IPS-18a (cell line): ENCODE measurements around the gene KIAA0753.

Source experiments
- H3K27ac ChIP-seq: one replicate; pipeline ENCODE4 v1.5.1; 2013; ENCODE audit warnings: low read length
- H3K27me3 ChIP-seq: one replicate; pipeline ENCODE4 v1.6.1; 2013; ENCODE audit warnings: mild to moderate bottlenecking, low read length; ENCODE audit not compliant: control insufficient read depth, insufficient read depth
- H3K36me3 ChIP-seq: one replicate; pipeline ENCODE4 v1.6.1; 2013; ENCODE audit warnings: low read depth, low read length; ENCODE audit not compliant: control insufficient read depth
- H3K4me1 ChIP-seq: one replicate; pipeline ENCODE4 v1.6.1; 2013; ENCODE audit warnings: low read depth, low read length; ENCODE audit not compliant: control insufficient read depth
- H3K4me3 ChIP-seq: one replicate; pipeline ENCODE4 v1.5.1; 2013; ENCODE audit warnings: low read length
- H3K9ac ChIP-seq: one replicate; pipeline ENCODE4 v1.6.1; 2013; ENCODE audit warnings: mild to moderate bottlenecking, low read length, moderate library complexity
- H3K9me3 ChIP-seq: one replicate; pipeline ENCODE4 v1.6.1; 2013; ENCODE audit warnings: low read depth, low read length; ENCODE audit not compliant: control insufficient read depth

Gene KIAA0753

DNA sequence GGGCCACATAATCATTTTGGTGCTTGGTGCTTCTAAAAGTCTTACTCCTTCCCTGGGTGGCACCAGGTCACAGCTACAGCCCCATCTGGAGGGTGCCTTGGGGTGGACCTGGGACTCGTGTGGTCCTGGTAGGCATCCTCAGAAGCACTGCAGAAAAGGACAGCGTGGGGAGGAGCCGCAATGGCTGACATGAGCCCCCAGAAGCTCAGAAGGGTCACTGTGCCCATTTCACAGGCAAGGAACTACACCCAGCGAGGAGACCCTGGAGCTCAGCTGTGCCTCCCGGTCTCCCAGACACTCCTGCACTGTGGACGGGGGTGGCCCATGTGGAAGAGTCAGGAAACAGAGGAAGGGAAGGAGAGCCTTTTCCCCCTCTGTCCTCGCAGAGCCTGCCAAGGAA lies 37.4 kb upstream of the KIAA0753 start:
- Histone ChIP-seq H3K27me3 (no peaks in the 10 kb centered on the region), H3K9me3 (no peaks in the 10 kb centered on the region), H3K4me3 (no peak overlapping the region), H3K27ac (no peak overlapping the region), H3K36me3 (no peaks in the 10 kb centered on the region), H3K9ac (no peak overlapping the region), H3K4me1 (no peaks in the 10 kb centered on the region)

DNA sequence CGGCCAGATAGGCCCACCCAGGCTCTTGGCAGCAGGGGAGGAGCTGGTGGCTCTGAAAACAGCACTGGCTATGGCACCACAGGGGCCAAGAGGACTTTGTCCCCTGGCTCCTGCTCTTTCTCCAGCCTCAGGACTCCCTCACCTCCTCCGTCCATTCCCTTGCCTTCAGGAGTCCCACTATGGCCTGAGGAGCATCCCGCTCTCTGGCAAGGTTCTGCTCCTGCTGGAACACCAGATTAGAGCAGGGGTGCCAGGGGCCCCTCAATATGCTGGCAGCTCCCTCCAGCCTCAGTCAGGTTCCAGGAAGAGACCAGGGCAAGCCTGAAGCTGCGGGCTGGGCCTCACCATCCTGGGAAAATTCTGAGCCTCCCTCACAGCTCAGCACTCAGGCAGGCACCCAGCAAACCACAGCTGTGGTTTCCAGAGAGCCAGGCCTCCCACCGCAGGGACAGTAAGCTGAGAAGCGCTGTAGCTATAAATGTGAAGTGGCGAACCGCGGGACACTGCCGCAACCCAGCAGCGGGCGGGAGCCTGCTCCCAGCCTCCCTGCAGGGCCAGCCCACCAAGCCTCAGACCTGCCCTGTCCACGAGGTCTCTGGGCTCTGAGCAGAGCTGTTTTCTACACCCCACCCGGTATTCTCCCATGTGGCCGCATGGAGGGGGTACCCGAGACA lies 36.8 kb upstream of the KIAA0753 start:
- no peak overlapping the region for H3K4me3 ChIP-seq
- no peaks in the 10 kb centered on the region for H3K4me1 ChIP-seq
- H3K27ac ChIP-seq, result no peak overlapping the region
- no peaks in the 10 kb centered on the region for H3K9me3 ChIP-seq
- H3K36me3 ChIP-seq, result no peaks in the 10 kb centered on the region
- no peak overlapping the region for H3K9ac ChIP-seq
- no peaks in the 10 kb centered on the region for H3K27me3 ChIP-seq

DNA sequence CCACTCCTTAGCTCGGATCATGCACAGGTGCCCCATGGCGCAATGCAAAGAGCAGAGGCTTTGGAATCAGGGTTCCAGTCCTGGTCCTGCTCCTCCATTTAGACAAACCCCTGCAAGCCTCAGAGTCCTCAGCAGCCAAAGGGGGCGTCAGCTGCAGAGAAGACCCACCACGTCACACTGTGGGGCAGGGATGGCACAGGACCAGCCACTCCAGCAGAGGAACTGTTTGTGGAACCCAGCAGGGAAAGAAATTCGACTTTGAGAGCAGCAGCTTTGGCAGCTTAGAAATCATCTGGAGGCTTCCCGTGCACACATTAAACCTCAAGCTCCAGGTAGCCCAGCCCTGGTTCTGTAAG lies 36.3 kb upstream of the KIAA0753 start:
- H3K27ac ChIP-seq, result no peak overlapping the region
- no peaks in the 10 kb centered on the region for H3K27me3 ChIP-seq
- H3K4me1 ChIP-seq, result no peaks in the 10 kb centered on the region
- H3K9ac ChIP-seq, result no peak overlapping the region
- H3K4me3 ChIP-seq, result no peak overlapping the region
- H3K9me3 ChIP-seq, result no peaks in the 10 kb centered on the region
- H3K36me3 ChIP-seq, result no peaks in the 10 kb centered on the region

DNA sequence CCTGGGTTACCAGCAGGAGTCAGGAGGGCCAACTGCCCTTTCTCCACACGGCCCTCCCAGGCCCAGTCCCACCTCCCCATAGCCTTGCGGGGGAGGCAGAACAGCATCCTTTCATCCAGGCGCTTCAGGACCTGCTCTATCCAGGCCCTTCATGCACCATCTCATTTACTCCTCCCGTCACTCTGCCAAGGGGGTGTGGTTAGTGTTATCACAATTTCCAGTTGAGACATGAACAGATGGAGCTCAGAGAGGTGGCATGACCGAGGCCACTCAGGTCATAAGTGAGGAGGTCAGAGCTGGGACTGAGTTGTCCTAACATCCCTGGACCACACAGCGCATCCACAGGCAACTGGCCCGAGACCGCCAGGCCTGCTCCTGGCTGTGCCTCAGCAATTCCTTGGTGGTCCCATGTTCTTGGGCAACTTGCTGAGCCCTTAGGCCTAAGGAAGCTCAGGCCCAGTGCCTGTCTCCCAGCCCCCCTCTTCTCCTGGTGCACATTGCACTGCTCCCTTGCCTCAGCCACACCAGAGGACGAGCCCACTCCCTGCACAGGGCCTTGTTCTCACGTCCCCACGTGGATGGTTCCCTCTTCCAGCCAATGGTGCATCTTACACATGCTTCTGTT lies 34.8 kb upstream of the KIAA0753 start:
- H3K9me3 ChIP-seq, result no peaks in the 10 kb centered on the region
- H3K27ac ChIP-seq, result no peak overlapping the region
- no peaks in the 10 kb centered on the region for H3K4me1 ChIP-seq
- H3K27me3 ChIP-seq, result no peaks in the 10 kb centered on the region
- no peak overlapping the region for H3K9ac ChIP-seq
- H3K36me3 ChIP-seq, result no peaks in the 10 kb centered on the region
- no peak overlapping the region for H3K4me3 ChIP-seq

DNA sequence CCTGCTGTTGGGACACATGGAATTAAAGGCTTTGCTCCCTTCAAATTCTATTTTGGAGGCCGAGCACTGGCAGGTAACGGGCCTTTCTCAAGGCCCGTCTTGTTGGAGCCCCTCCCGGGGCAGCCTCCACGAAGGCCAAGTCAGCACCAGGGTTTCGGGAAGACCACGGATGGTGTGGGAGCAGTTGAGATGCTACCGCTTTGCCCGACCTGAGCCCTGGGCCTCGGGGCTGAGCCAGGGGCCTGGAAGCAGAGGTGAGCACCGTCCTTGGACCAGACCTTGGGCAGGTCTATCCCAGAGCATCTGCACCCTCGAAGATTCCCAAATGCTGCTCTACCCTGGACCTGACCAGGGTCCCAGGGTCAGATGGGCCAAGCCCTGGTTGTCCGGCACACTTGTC lies 34.1 kb upstream of the KIAA0753 start:
- no peaks in the 10 kb centered on the region for H3K9me3 ChIP-seq
- H3K9ac ChIP-seq, result no peak overlapping the region
- H3K4me1 ChIP-seq, result no peaks in the 10 kb centered on the region
- H3K27me3 ChIP-seq, result no peaks in the 10 kb centered on the region
- H3K4me3 ChIP-seq, result no peak overlapping the region
- H3K27ac ChIP-seq, result no peak overlapping the region
- no peaks in the 10 kb centered on the region for H3K36me3 ChIP-seq

DNA sequence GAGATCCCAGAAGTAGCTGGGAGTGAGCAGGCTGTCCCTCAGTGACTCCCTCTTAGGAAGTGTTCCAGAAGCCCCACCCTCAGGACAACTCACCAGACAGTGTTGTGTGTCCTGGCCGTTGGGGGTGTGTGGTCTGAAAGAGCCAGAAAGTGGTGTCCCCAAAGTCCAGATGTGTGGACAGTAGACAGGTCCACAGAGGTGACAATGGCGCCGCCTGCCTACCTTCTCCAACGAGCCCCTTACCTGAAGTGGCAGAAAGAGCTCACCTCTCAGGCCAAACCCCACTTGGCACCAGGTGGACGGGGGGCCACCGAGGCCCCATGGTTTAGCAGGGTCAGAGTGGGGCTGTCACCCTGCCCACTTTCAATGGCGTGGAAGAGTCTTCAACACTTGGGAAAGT lies 30.9 kb upstream of the KIAA0753 start:
- H3K9ac ChIP-seq, result no peak overlapping the region
- no peaks in the 10 kb centered on the region for H3K9me3 ChIP-seq
- H3K36me3 ChIP-seq, result no peaks in the 10 kb centered on the region
- no peaks in the 10 kb centered on the region for H3K4me1 ChIP-seq
- no peaks in the 10 kb centered on the region for H3K27me3 ChIP-seq
- no peak overlapping the region for H3K27ac ChIP-seq
- no peak overlapping the region for H3K4me3 ChIP-seq

DNA sequence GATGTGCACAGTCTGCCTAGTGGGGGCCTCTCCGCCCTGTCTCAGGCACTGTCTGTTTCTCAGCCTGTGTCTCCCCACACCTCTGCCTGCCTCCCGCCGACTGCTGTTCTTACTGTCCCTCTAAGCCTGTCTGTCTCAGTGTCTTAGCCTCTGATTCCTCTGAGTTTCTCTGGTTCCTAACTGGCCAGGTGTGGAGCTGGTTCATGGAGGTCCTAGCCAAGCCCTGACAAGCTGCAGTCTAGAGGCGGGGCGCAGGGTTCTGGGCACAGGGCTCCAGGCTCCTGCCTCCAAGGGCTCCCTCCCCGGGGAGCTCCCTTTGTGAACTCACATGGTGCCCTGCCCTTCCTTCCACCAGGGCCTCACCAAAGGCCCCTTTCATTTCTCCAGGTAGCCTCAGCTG lies 30.5 kb upstream of the KIAA0753 start:
- no peaks in the 10 kb centered on the region for H3K36me3 ChIP-seq
- no peaks in the 10 kb centered on the region for H3K4me1 ChIP-seq
- H3K27ac ChIP-seq, result no peak overlapping the region
- H3K9ac ChIP-seq, result no peak overlapping the region
- no peak overlapping the region for H3K4me3 ChIP-seq
- no peaks in the 10 kb centered on the region for H3K9me3 ChIP-seq
- H3K27me3 ChIP-seq, result no peaks in the 10 kb centered on the region

DNA sequence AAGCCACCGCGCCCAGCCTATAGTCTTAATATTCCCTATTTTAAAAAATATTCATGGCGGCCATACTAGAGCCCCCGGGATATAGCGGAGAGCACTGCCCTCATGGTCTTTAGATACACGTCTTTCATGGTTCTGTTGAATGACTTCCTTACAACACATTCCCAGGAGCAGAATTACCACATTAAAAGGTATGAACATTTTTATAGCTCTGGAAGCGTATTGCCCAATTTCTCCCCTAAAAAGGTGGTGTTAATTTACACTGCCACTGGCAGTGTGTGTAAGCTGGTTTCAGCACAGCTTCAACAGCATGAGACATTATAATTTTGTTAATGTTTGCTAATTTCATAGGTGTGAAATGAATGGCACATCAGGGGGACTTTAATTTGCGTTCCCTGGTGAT lies 30.1 kb upstream of the KIAA0753 start:
- Histone ChIP-seq H3K4me1 (no peaks in the 10 kb centered on the region), H3K27me3 (peaks cover 3% of the 10 kb centered on the region), H3K9me3 (no peaks in the 10 kb centered on the region), H3K9ac (no peak overlapping the region), H3K36me3 (no peaks in the 10 kb centered on the region), H3K27ac (no peak overlapping the region), H3K4me3 (no peak overlapping the region)

DNA sequence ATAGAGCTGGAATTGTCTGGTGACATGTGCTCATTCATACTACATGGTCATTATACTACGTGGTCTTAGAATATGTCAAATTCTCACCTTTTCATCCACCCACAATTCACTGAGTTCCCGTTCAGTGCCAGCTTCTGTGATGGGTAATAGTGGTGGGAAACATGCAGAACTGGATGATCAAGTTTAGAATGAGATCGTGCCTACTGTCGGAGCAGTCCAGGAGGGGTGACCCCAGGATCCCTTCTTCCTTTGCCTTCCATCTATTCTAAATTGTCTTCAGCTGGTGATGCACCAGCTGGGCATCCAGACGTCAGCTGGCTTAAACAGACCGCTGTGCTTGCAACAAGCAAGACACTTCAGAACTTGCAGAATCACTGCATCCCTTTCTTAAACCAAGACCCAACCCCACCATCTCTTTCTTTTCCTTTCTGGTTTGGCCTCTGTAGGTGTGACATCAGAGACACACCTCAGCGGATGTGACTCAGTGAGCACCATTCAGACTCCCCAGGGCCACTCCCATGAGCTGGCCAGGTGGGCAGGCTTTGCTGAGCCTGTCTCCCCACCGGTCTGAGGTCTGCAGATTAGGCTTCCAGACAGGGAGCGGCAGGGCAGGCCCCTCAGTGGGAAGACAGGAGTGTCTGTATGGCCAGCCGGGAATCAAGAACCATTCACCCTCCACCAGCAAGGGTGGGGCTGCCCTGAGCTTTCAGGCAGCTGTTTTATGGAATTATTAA lies 29.1 kb upstream of the KIAA0753 start:
- Histone ChIP-seq H3K36me3 (no peaks in the 10 kb centered on the region), H3K4me3 (no peak overlapping the region), H3K4me1 (no peaks in the 10 kb centered on the region), H3K9me3 (no peaks in the 10 kb centered on the region), H3K9ac (no peak overlapping the region), H3K27ac (no peak overlapping the region), H3K27me3 (peaks cover 10% of the 10 kb centered on the region)

DNA sequence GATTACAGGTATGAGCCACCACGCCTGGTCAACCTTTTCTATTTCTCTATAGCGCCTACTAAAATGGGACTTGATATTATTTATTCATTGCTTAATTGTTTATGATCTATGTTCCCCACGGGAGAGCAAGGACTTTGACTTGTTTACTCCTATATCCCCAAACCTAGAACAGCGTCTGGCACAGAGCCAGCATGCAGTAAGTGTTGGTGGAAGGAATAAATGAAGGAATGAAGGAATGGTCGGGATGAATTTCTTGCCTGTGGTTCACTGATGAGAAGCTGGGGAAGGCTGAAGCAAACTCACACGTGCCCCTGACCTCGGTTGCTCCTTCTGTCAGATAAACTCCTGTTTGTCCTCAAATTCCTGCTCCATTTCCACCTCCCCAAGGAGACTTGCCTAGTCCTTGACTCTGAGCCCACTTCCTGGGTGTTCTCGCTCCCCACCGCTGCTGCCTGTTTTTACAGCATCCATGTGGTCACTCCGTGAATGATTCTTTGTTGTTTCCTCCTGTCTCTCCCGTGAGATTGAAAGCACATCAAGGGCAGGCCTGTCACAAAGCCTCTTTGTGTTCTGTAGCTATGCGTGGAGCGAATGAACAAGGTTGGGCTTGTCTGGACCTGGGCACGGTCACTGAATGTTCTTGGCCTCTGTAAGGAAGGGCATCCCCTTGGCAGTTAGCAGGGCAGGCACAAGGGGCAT lies 28.4 kb upstream of the KIAA0753 start:
- Histone ChIP-seq H3K9me3 (no peaks in the 10 kb centered on the region), H3K27ac (no peak overlapping the region), H3K4me3 (no peak overlapping the region)

DNA sequence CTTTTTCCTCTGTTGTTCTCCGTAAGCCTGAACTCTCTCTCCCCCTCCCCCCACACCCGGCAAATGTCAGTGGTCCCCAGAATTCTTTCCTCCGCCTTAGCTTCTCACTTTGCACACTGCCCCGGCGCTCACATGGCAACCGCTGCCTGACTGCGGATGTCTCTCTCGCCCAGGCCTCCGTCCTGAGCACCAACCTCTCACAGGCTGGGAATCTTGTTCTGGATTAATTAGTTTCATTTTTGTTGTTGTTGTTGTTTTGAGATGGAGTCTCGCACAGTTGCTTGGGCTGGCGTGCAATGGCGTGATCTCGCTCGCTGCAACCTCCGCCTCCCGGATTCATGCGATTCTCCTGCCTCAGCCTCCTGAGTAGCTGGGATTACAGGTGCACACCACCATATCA lies 27.7 kb upstream of the KIAA0753 start:
- Histone ChIP-seq H3K4me3 (no peak overlapping the region), H3K9ac (no peak overlapping the region), H3K4me1 (no peaks in the 10 kb centered on the region), H3K27me3 (peaks cover 10% of the 10 kb centered on the region), H3K36me3 (no peaks in the 10 kb centered on the region), H3K27ac (no peak overlapping the region), H3K9me3 (no peaks in the 10 kb centered on the region)

More for the DNA sequence above, 28.4 kb upstream of the KIAA0753 start:
- Histone ChIP-seq H3K36me3 (no peaks in the 10 kb centered on the region), H3K4me1 (no peaks in the 10 kb centered on the region), H3K27me3 (peaks cover 10% of the 10 kb centered on the region), H3K9ac (no peak overlapping the region)
